Measurements from ENCODE around the gene FLT3LG.

Gene FLT3LG

DNA sequence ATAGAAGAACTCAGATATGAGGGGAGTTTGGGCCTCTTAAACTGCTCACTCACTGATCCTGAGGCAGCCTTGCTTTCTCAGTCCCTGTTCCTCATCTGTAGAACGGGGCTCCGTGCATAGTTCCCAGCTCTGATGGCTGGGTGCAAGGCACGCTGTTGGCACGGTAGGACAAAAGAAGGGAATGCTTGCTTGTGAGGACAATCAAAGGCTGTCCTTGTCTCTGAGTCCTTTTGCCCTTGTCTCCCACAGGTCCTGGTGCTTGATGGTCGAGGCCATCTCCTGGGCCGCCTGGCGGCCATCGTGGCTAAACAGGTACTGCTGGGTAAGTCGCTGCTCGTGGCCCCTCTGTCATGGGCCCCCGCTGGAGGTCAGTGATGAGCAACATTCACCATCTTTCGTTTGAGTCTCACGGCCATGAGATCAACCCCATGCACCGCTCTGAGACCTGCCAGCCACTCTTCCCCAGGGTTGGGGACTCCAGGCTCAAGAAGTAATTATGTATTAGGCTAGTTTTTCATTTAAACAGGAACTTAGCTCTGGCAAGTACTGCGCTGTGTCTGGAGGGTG, 15.7 kb downstream of the FLT3LG start:
- DNase-seq = no peak

DNA sequence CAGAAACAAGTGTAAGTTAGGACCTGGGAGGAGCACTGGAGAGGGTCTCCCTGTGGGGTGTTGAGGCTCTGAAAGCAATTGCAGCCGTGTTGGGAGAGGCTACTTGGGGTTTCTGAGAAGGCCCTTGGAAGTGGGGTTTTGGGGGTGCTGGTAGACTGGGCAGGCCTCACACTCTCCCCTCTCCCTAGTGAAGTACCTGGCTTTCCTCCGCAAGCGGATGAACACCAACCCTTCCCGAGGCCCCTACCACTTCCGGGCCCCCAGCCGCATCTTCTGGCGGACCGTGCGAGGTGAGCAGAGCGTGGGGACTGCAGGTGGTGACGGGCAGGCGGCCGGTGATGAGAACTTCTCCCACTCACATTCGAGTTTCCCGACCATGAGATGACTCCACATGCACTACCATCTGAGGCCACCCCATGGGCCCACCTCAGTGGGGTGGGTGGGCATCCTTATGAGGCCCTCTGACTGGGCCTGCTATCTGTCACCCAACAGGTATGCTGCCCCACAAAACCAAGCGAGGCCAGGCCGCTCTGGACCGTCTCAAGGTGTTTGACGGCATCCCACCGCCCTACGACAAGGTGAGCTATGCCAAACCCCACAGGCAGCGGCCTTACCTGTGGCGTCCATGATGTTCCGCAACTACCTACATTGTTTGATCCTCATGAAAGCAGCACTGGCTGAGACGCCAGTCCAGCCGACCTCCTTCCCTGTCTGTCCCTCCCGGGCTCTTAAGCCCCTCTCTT, 16.4 kb downstream of the FLT3LG start:
- no peak for DNase-seq

DNA sequence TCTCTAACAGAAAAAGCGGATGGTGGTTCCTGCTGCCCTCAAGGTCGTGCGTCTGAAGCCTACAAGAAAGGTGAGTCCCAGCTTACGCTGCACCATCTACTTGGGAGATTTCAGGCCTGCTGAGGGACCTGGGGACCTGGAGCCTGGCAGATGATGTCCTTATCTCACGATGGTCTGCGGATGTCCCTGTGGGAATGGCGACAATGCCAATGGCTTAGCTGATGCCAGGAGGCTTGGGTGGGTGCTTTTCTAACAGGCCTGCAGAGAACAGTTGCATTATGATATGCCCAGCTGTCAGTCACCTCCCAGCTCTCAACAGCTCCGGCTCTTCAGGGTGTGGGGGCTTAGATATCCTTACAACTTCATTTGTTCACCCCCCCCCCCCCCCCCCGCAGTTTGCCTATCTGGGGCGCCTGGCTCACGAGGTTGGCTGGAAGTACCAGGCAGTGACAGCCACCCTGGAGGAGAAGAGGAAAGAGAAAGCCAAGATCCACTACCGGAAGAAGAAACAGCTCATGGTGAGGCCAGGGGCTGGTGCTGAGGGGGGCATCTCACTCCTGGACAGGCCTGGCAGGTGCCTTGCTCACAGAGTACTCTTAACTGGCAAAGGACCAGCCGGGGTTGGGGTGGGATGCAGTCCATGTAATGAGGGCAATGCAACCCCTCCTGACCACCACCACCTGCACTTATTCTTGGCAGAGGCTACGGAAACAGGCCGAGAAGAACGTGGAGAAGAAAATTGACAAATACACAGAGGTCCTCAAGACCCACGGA, 17.2 kb downstream of the FLT3LG start:
- no peak for DNase-seq

DNA sequence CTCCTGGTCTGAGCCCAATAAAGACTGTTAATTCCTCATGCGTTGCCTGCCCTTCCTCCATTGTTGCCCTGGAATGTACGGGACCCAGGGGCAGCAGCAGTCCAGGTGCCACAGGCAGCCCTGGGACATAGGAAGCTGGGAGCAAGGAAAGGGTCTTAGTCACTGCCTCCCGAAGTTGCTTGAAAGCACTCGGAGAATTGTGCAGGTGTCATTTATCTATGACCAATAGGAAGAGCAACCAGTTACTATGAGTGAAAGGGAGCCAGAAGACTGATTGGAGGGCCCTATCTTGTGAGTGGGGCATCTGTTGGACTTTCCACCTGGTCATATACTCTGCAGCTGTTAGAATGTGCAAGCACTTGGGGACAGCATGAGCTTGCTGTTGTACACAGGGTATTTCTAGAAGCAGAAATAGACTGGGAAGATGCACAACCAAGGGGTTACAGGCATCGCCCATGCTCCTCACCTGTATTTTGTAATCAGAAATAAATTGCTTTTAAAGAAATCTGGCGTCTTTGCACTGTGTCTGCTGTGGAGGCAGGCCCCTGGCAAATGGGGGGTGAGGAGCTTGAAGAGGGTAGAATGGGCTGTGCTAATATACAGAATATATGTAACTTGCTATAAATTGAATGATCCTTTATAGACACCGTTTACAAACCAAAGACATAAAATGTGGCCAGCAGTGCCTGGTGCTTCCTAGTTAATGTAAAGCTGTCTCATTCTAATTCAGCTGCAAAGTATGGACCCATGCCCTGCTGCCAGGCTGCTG, 18.0 kb downstream of the FLT3LG start:
- DNase-seq = no peak

DNA sequence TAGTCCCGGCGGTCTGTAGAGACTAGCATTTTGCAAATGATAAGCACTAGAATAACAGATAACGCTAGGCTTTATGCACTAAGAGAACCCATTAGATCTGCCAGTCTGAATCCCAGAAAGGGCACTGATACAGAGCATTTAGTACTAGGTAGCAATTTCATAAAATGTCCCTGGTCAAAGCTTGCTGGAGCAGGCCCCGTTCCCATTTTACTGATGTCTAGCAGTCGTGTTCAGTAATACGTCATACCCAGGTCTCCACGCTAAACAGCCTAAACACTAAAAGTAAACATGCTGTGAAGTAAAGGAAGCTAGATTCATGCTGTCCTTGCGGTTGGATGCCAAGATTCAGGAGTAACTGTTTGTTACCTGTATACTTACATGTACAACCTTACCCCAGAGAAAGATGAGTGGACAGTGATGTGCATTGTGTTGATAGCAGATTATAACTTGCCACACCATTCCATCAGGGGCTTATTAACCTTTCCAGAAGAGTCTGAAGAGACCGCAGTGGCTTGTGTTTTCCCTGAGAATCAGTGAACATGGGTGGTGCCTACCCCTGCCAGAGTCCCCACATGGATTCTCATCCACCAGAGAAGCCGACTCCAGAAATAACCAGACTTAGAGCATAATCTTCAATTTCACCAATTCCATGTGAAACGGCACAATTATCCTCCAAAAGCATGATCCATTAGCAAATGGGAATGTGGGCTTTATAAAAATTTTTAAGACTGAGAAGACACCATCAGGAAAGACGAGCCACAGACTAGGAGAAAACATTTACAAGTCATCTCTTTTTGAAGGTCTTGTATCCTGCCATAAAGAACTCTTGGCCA, 18.8 kb downstream of the FLT3LG start:
- no peak for DNase-seq

DNA sequence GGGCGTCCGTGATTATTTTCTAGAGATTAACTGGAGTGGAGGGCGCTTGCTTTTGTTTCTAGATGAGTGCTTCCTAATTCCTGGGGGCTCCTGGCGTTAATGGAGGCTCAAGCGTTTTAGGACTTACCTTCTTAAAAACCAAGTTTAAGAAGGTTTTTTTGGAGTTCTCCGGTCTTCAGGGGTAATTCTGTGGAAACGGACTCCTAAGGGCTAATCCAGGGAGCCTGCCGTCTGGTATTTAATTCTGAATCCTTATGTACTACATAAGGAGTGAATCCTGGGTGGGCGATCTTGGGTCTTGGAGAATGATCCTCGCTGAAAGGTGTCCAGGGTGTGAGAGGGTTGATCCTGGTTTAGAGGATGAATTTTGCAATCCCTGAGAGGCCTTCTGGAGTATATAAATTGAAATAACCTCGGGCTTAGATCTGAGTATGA, 22.6 kb downstream of the FLT3LG start:
- no peak for DNase-seq

- DNase-seq = no peak
Observed at GRCh38 chr19:49497047-49497788, 23.2 kb downstream of the FLT3LG start.

GRCh38 chr19:49497789-49498103, 23.7 kb downstream of the FLT3LG start:
- DNase-seq = no peak

- no peak for DNase-seq
Observed at GRCh38 chr19:49498475-49498874, 24.5 kb downstream of the FLT3LG start.

DNA sequence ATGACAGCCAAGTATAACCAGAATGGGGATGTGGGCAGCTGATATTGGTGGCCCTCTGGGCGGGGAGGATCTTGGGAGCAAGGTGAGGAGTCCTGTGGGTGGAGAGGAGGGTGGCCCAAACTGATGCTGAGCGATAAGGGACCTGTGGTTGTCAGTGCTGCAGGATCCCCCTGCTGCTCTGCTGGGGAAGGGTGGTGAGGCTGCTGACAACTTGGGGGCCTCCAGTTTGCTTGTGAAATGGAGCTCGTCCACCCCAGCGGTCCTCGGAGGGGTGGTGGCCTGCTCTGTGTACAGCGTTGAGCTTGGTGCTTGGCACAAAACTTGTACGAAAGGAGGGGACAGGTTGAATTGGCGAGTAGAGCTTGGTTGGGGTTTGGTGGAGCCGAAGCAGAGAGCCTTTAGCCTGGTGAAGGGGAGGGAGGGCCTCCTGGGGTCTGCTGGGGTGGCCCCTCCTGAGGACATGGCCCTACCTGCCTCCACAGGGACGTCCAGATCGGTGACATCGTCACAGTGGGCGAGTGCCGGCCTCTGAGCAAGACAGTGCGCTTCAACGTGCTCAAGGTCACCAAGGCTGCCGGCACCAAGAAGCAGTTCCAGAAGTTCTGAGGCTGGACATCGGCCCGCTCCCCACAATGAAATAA, 25.1 kb downstream of the FLT3LG start:
- DNase-seq = no peak

GRCh38 chr19:49502866-49503581, 29.0 kb downstream of the FLT3LG start:
- peak; percentile 48 for DNase-seq

GRCh38 chr19:49503582-49503962, 29.6 kb downstream of the FLT3LG start:
- DNase-seq = no peak

DNA sequence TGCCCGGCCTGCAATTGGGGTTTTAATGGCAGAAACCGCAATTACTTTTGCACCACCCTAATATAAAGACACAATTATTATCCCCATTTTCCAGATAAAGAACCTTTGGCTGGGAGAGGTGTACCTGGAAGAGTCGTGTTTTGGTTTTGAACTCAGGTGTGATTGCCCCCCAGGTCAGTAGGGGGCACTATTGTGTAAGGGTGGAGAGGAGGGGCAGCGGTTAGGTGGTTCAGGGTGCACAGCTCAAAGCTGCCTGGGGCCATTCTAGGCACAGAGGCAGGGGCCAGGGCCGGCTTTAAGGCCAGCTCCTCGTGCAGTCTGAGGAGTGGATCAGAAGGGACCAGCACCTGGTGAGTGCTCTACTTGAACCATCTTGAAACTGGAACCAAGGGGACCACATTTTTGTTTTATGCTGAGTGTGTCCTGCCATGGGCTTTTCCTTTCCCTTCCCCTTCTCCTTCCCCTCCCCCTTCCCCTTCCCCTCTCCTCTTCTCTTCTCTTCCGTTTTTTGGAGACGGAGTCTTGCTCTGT, 32.6 kb downstream of the FLT3LG start:
- DNase-seq = peak; percentile 30

- DNase-seq = no peak
Observed at GRCh38 chr19:49507803-49508494, 33.9 kb downstream of the FLT3LG start.

DNA sequence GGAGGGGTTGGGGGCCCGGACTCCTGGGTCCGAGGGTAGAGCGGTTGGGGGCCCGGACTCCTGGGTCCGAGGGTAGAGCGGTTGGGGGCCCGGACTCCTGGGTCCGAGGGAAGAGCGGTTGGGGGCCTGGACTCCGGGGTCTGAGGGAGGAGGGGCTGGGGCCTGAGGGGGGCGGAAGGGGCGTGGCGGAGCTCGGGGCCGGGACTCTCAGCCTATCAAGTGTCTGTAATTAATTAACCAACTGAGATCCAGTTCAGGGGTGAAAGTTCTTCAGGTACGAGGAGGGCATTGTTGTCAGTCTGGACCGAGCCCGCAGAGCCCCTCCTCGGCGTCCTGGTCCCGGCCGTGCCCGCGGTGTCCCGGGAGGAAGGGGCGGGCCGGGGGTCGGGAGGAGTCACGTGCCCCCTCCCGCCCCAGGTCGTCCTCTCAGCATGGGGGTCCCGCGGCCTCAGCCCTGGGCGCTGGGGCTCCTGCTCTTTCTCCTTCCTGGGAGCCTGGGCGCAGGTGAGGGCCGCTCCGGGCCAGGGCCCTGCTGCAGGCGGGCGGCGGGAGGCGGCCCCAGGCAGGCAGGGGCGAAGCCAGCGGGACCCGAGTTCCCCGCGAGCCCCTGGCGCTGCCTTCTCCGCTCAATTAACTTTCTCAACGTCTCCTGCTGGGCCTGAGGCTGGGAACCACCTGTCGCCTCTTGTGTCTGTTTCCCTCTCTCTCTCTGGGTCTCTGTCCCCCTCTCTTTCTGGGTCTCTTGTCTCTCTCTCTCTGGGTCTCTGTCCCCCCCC, 39.1 kb downstream of the FLT3LG start:
- peak; percentile 26 for DNase-seq

DNA sequence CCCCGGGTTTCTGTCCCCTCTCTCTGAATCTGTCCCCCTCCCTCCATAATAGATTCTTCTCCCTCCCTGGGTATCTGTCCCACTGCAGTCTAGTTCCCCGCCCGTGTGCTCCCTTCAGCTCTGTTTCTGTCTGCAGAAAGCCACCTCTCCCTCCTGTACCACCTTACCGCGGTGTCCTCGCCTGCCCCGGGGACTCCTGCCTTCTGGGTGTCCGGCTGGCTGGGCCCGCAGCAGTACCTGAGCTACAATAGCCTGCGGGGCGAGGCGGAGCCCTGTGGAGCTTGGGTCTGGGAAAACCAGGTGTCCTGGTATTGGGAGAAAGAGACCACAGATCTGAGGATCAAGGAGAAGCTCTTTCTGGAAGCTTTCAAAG, 39.7 kb downstream of the FLT3LG start:
- DNase-seq = no peak

- no peak for DNase-seq
Observed at GRCh38 chr19:49514151-49514550, 40.1 kb downstream of the FLT3LG start.

DNA sequence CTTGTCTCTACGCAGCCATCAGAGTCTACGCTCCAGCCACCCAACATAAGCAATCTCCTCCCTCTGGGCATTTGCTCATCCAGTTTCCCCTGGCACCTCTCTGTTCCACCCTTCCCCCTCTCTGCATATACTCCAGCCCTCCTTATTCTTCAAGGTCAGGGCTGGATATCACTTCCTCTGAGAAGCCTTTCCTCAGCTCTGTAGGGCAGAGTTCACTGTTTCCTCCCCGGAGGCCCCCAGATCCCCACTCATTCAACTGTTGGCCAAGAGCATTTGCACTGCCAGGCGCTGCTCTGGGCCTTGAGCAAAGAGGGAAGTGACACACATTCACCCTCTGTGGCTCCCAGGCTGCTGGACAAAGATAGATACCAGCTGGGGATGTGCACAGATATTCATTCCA, 41.8 kb downstream of the FLT3LG start:
- DNase-seq = no peak

GRCh38 chr19:49518033-49518432, 44.0 kb downstream of the FLT3LG start:
- no peak for DNase-seq
